B cell (primary cell): ENCODE data around the gene RANBP9. TPM values are rescaled to one million over a fixed set of nuclear protein-coding genes. Genes with fewer than 3 reads are reported as not detected.

ENCODE experiments used
- ATAC-seq: fragments of 200-7000 bp; cut with Tn5 transposase; one replicate; pipeline ENCODE4 v1.10.0; 2021; ENCODE audit warnings: low read depth, mild to moderate bottlenecking, moderate number of reproducible peaks, moderate library complexity
- CTCF ChIA-PET: fragments of 350-600 bp; sonication (Branson Sonifier 250); formaldehyde crosslinking; loops from one replicate; lab custom pipeline; 2021; ENCODE audit warnings: antibody characterized with exemption, inconsistent platforms; lab: Charles Lee
- POLR2A ChIA-PET: fragments of 350-600 bp; sonication (Branson Sonifier 250); formaldehyde crosslinking; loops from one replicate; lab custom pipeline; 2021; ENCODE audit warnings: antibody characterized with exemption; lab: Charles Lee
- DNase-seq: peaks from one replicate; pipeline ENCODE4 v3.0.0; 2013
- H2AFZ ChIP-seq: 2 replicates; pipeline ENCODE4 v1.6.1; 2012; ENCODE audit warnings: mild to moderate bottlenecking, low read depth, low read length; ENCODE audit not compliant: insufficient read depth, poor library complexity, severe bottlenecking
- H3K27ac ChIP-seq, 2 donors: 1 replicate in 1 of 2; 2 replicates in 1 of 2; pipeline ENCODE4 v1.5.1; 2012 to 2013; ENCODE audit warnings: low read length in 2 of 2, mild to moderate bottlenecking in 2 of 2, moderate library complexity in 1 of 2
- H3K27me3 ChIP-seq, 4 experiments: fragments of 200-600 bp in 1 of 4; sonication (generic) in 1 of 4; replicated peaks in 1 of 4; 1 replicate in 2 of 4; 2 replicates in 2 of 4; pipeline versions ENCODE4 v1.6.1 to v1.7.0; 2013 to 2016; ENCODE audit warnings: low read length in 3 of 4, mild to moderate bottlenecking in 2 of 4, mixed read lengths in 1 of 4, moderate library complexity in 1 of 4; ENCODE audit not compliant: insufficient read depth in 4 of 4, control insufficient read depth in 3 of 4; ENCODE audit errors: control extremely low read depth in 1 of 4
- H3K36me3 ChIP-seq, 2 experiments: replicated peaks in 1 of 2; 1 replicate in 1 of 2; 2 replicates in 1 of 2; pipeline versions ENCODE4 v1.6.1 to v1.7.1; 2013; ENCODE audit warnings: low read length in 1 of 2; ENCODE audit not compliant: insufficient read depth in 2 of 2, control insufficient read depth in 1 of 2; ENCODE audit errors: control extremely low read depth in 1 of 2, extremely low read depth in 1 of 2
- H3K4me1 ChIP-seq, 2 donors: fragments of 200-600 bp in 1 of 2; sonication (generic) in 1 of 2; 1 replicate in 1 of 2; 2 replicates in 1 of 2; pipeline versions ENCODE4 v1.5.1 to v1.6.1; 2013 to 2017; ENCODE audit warnings: low read length in 2 of 2; ENCODE audit not compliant: control insufficient read depth in 2 of 2, insufficient read depth in 2 of 2
- H3K4me2 ChIP-seq: replicated peaks from 2 replicates; pipeline ENCODE3; 2012; ENCODE audit warnings: mild to moderate bottlenecking, low read depth, low read length; ENCODE audit not compliant: poor library complexity, severe bottlenecking
- H3K4me3 ChIP-seq, 5 experiments: fragments of 200-600 bp in 1 of 5; sonication (generic) in 1 of 5; 1 replicate in 3 of 5; 2 replicates in 2 of 5; pipeline versions ENCODE4 v1.5.1 to v1.7.0; 2011 to 2016; ENCODE audit warnings: low read length in 4 of 5, mild to moderate bottlenecking in 4 of 5, low read depth in 2 of 5, control low read depth in 1 of 5, moderate library complexity in 1 of 5; ENCODE audit not compliant: insufficient read depth in 1 of 5; ENCODE audit errors: control extremely low read depth in 1 of 5, extremely low read depth in 1 of 5
- H3K79me2 ChIP-seq: fragments of 200-600 bp; sonication (generic); one replicate; pipeline ENCODE4 v1.6.0; 2016; ENCODE audit warnings: low read length; ENCODE audit not compliant: control insufficient read depth, insufficient read depth
- H3K9ac ChIP-seq: fragments of 200-600 bp; sonication (generic); 2 replicates; pipeline ENCODE4 v1.6.1; 2017; ENCODE audit warnings: mild to moderate bottlenecking, low read length, moderate library complexity
- H3K9me3 ChIP-seq, 3 donors: one replicate each; pipeline versions ENCODE4 v1.6.1 to v1.7.1; 2013; ENCODE audit warnings: low read length in 2 of 3; ENCODE audit not compliant: control insufficient read depth in 2 of 3, insufficient read depth in 1 of 3; ENCODE audit errors: control extremely low read depth in 1 of 3
- H4K20me1 ChIP-seq: 2 replicates; pipeline ENCODE4 v1.6.0; 2012; ENCODE audit warnings: mild to moderate bottlenecking, low read length; ENCODE audit not compliant: insufficient read depth, control insufficient read depth, poor library complexity, severe bottlenecking
- H3K27ac Mint-ChIP-seq: one replicate; pipeline ENCODE4 v1.8.0; 2021; ENCODE audit warnings: mixed read lengths
- H3K27me3 Mint-ChIP-seq: one replicate; pipeline ENCODE4 v1.8.0; 2021; ENCODE audit warnings: mixed read lengths
- H3K4me1 Mint-ChIP-seq: one replicate; pipeline ENCODE4 v1.8.0; 2021; ENCODE audit warnings: mixed read lengths
- H3K4me3 Mint-ChIP-seq: one replicate; pipeline ENCODE4 v1.8.0; 2021; ENCODE audit warnings: mixed read lengths
- H3K9me3 Mint-ChIP-seq: one replicate; pipeline ENCODE4 v1.8.0; 2022; ENCODE audit warnings: mixed read lengths; ENCODE audit not compliant: insufficient read depth
- EZH2 ChIP-seq: IDR thresholded peaks from 2 replicates; pipeline ENCODE4 v1.6.1; 2012; ENCODE audit warnings: borderline replicate concordance, low read depth, mild to moderate bottlenecking, moderate library complexity, low read length; ENCODE audit not compliant: insufficient read depth, poor library complexity, severe bottlenecking
- WGBS: methylation state at CpG from one replicate; pipeline ENCODE4 v1.1.5; 2013; ENCODE audit warnings: missing lambda C conversion rate; ENCODE audit not compliant: insufficient coverage; 5-methylcytosine and 5-hydroxymethylcytosine counted together
- intact Hi-C: fragments of 100-400 bp; cut with micrococcal nuclease; formaldehyde crosslinking; loops from one replicate; pipeline ENCODE4 v1.10.0; 2022
- polyA plus RNA-seq: library from polyadenylated mRNA; depleted of rRNA; stranded (reverse); fragments of >200 nt; gene quantifications from 2 replicates; pipeline ENCODE4 v1.2.3, GENCODE V29; 2012
- total RNA-seq, 2 donors: library from RNA; stranded (reverse); fragments of 120-200 nt in 1 of 2; gene quantifications; 1 replicate in 1 of 2; 2 replicates in 1 of 2; pipeline versions ENCODE4 v1.2.3 to v1.2.4, GENCODE V29; 2013 to 2022
- TF ChIP-seq, protein P1 (sequence below): fragments of 200-600 bp; IDR thresholded peaks from one replicate; pipeline ENCODE4 v1.8.0; 2022; ENCODE audit warnings: antibody characterized with exemption, mild to moderate bottlenecking

RANBP9 gene
- total and polyA plus RNA-seq, 2 donors (not counting 1 experiment from before 2014, with no cell fraction given) = 20.0 to 34.1 TPM

DNA sequence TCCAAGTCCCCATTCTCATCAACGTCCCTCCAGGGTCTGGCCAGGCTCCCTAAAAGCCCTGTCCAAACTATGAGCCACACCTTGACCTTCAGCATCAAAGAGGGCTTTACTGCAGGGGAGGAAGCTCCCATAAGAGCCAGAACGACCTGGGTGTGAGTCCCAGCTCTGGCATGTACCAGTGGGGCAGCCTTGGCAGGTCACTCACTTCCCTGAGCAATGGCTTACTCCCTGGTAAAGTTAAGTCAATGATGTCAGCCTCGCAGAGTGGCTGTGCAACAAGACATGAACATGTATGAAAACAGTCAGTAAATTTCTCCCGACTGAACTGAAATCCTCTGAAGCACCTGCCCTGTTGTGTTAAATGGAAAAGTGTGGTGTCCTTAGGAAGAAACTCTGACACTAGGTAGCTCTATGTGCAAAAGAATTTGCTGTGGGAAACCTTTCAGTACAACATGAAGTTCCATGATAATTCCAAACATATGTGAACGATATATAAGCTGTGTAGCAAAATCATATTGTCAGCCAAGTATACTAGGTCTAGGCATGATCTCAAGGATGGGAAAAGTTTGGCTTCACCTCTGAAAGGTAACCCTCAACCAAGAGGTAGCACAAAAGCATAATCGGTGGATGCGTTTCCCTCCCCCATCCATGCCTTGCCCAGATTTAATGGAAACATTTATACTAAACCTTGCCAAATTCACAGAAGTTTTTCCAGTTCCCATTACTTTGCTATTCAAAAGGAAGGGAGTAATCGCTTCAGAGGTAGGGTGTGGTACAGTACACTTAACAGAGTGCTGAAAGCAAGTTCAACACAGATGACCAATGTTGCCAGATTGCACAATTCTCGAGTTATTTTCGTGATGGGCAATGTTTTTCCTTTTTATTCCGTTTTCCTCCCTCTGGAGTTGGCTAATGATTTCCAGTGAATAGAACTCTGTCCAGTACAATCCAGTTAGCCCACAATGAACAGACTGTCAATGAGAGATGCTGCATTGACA lies 49.0 kb upstream of the RANBP9 start:
- Mint-ChIP-seq H3K4me3 (no peak overlapping the region), H3K27me3 (no peaks in the 10 kb centered on the region), H3K27ac (no peak overlapping the region), H3K9me3 (no peaks in the 10 kb centered on the region), H3K4me1 (peaks cover 28% of the 10 kb centered on the region)
- DNase-seq (no peak), ATAC-seq (no peak)
- intact Hi-C loops = no loop called here
- Histone ChIP-seq H3K36me3 (no peaks in the 10 kb centered on the region), H3K4me3 (no peak overlapping the region), H3K4me2 (no peak overlapping the region), H3K79me2 (no peaks in the 10 kb centered on the region), H4K20me1 (no peaks in the 10 kb centered on the region), H3K27me3 (no peaks in the 10 kb centered on the region), H3K9ac (no peak overlapping the region), H2AFZ (no peak overlapping the region), H3K9me3 (peaks cover 0 to 7% (median 4%) of the 10 kb centered on the region in 3 donors), H3K27ac (no peak overlapping the region), H3K4me1 (peaks cover 17 to 19% of the 10 kb centered on the region in 2 donors)
- CTCF ChIA-PET = interaction anchor here (1.0 kb wide), 1 partner anchor 515 kb away, joined by 3 read pairs; no protein-coding TSS in a partner anchor
- WGBS = 88% methylated on average over 5 of the region's 11 CpGs
- POLR2A ChIA-PET = no interaction called here
- TF ChIP-seq EZH2 = no peak
- TF ChIP-seq, protein P1, sequence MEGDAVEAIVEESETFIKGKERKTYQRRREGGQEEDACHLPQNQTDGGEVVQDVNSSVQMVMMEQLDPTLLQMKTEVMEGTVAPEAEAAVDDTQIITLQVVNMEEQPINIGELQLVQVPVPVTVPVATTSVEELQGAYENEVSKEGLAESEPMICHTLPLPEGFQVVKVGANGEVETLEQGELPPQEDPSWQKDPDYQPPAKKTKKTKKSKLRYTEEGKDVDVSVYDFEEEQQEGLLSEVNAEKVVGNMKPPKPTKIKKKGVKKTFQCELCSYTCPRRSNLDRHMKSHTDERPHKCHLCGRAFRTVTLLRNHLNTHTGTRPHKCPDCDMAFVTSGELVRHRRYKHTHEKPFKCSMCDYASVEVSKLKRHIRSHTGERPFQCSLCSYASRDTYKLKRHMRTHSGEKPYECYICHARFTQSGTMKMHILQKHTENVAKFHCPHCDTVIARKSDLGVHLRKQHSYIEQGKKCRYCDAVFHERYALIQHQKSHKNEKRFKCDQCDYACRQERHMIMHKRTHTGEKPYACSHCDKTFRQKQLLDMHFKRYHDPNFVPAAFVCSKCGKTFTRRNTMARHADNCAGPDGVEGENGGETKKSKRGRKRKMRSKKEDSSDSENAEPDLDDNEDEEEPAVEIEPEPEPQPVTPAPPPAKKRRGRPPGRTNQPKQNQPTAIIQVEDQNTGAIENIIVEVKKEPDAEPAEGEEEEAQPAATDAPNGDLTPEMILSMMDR = no peak

DNA sequence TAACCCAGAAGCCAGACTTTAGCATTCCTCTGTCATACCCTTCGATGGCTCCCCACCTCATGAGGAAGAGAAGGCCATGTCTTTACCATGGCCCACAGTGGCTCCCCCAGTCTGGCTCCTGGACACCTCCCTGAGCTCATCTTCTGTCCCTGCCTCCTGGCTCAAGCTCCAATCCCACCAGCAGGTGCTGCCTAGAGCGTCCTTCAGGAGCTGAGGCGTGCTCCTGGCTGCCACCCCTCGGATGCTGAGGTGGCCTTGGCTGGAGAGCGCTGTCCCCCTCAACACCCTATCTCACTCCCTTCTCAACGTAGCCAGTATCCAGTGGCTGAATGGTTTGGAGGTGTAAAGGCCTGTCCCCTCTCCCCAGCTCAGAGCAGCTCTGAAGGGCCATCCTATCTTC lies 47.4 kb upstream of the RANBP9 start:
- Histone ChIP-seq H3K4me2 (no peak overlapping the region), H3K27me3 (no peaks in the 10 kb centered on the region), H3K9me3 (peaks cover 0 to under 1% (median under 1%) of the 10 kb centered on the region in 3 donors), H3K4me3 (no peak overlapping the region), H3K36me3 (no peaks in the 10 kb centered on the region), H2AFZ (no peak overlapping the region), H3K27ac (no peak overlapping the region), H4K20me1 (no peaks in the 10 kb centered on the region), H3K9ac (no peak overlapping the region), H3K4me1 (peaks cover 17% of the 10 kb centered on the region in 2 donors), H3K79me2 (no peaks in the 10 kb centered on the region)
- TF ChIP-seq, protein P1 = no peak
- no peak for TF ChIP-seq EZH2
- Mint-ChIP-seq H3K27me3 (no peaks in the 10 kb centered on the region), H3K27ac (no peak overlapping the region), H3K4me3 (no peak overlapping the region), H3K9me3 (no peaks in the 10 kb centered on the region), H3K4me1 (peaks cover 21% of the 10 kb centered on the region)
- intact Hi-C loops = no loop called here
- ATAC-seq = no peak
- POLR2A ChIA-PET = no interaction called here
- 94% methylated on average over 4 of the region's 6 CpGs for WGBS
- CTCF ChIA-PET = no interaction called here
- DNase-seq = no peak
